Liver (tissue), 3 donors: ENCODE measurements around the gene AKAP10.

Experiments used
- EGR1 ChIP-seq, 2 donors: IDR thresholded peaks; 2 replicates each; pipeline ENCODE4 v1.6.1; 2016 to 2018; ENCODE audit warnings: antibody characterized with exemption in 2 of 2, low read depth in 2 of 2
- FOXA1 ChIP-seq: IDR thresholded peaks from 2 replicates; pipeline ENCODE4 v1.6.1; 2016; ENCODE audit warnings: antibody characterized with exemption
- JUND ChIP-seq, 2 donors: IDR thresholded peaks; 2 replicates each; pipeline ENCODE4 v1.6.1; 2016; ENCODE audit warnings: antibody characterized with exemption in 2 of 2
- SP1 ChIP-seq: IDR thresholded peaks from 2 replicates; pipeline ENCODE4 v1.6.1; 2018; ENCODE audit warnings: antibody characterized with exemption, mild to moderate bottlenecking
- YY1 ChIP-seq: IDR thresholded peaks from 2 replicates; pipeline ENCODE4 v1.6.1; 2016; ENCODE audit warnings: antibody characterized with exemption, mild to moderate bottlenecking
- TF ChIP-seq, protein P1 (sequence below): fragments of 150-350 bp; IDR thresholded peaks from 2 replicates; pipeline ENCODE4 v1.5.1; 2017; ENCODE audit warnings: improper control_type of control experiment, low read depth, low read length; ENCODE audit not compliant: missing input control
- TF ChIP-seq, protein P2 (sequence below): IDR thresholded peaks from 2 replicates; pipeline ENCODE4 v1.6.1; 2016; ENCODE audit warnings: antibody characterized with exemption
- donor health status: healthy.
- donor health status: healthy.

GRCh38 chr17:20010936-20011335, 33.3 kb upstream of the AKAP10 start:
- TF ChIP-seq, protein P1, sequence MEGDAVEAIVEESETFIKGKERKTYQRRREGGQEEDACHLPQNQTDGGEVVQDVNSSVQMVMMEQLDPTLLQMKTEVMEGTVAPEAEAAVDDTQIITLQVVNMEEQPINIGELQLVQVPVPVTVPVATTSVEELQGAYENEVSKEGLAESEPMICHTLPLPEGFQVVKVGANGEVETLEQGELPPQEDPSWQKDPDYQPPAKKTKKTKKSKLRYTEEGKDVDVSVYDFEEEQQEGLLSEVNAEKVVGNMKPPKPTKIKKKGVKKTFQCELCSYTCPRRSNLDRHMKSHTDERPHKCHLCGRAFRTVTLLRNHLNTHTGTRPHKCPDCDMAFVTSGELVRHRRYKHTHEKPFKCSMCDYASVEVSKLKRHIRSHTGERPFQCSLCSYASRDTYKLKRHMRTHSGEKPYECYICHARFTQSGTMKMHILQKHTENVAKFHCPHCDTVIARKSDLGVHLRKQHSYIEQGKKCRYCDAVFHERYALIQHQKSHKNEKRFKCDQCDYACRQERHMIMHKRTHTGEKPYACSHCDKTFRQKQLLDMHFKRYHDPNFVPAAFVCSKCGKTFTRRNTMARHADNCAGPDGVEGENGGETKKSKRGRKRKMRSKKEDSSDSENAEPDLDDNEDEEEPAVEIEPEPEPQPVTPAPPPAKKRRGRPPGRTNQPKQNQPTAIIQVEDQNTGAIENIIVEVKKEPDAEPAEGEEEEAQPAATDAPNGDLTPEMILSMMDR, result no peak
- TF ChIP-seq, protein P2, sequence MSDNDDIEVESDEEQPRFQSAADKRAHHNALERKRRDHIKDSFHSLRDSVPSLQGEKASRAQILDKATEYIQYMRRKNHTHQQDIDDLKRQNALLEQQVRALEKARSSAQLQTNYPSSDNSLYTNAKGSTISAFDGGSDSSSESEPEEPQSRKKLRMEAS, result no peak
- TF ChIP-seq FOXA1 (no peak), JUND (IDR thresholded peaks at IDR 0.05) (no peak), SP1 (no peak), YY1 (no peak), EGR1 (IDR thresholded peaks at IDR 0.05; ENCODE audit: low read depth in 2 of 2) (no peak)
